HFFc6 (cell line): ENCODE measurements around the gene KIAA0513. TPM values are rescaled to one million over a fixed set of nuclear protein-coding genes. Genes with fewer than 3 reads are reported as not detected.

Source experiments
- DNase-seq: peaks from one replicate; pipeline ENCODE4 v3.0.0-alpha.2; 2018
- H3K27ac Mint-ChIP-seq: 2 replicates; pipeline ENCODE4 v1.8.0; 2020; ENCODE audit warnings: mild to moderate bottlenecking, mixed read lengths
- H3K27me3 Mint-ChIP-seq: 2 replicates; pipeline ENCODE4 v1.8.0; 2021; ENCODE audit warnings: mild to moderate bottlenecking, moderate library complexity, mixed read lengths; ENCODE audit not compliant: insufficient read depth
- H3K36me3 Mint-ChIP-seq: 2 replicates; pipeline ENCODE4 v1.8.0; 2021; ENCODE audit warnings: low read depth, mixed read lengths
- H3K4me1 Mint-ChIP-seq: 2 replicates; pipeline ENCODE4 v1.8.0; 2020; ENCODE audit warnings: low read depth, mixed read lengths
- H3K4me3 Mint-ChIP-seq: 2 replicates; pipeline ENCODE4 v1.8.0; 2020; ENCODE audit warnings: mild to moderate bottlenecking, moderate library complexity, mixed read lengths
- H3K9me3 Mint-ChIP-seq: 2 replicates; pipeline ENCODE4 v1.8.0; 2020; ENCODE audit warnings: mild to moderate bottlenecking, mixed read lengths
- long read RNA-seq: library from polyadenylated mRNA; unstranded; transcript quantifications from one replicate; pipeline ENCODE4 v2.0.0, GENCODE V29; 2019
- total RNA-seq, 6 experiments: library from RNA; stranded (reverse); fragmentation: NEBNext Ultra II Directional; extraction: Animal tissue kit (Norgen Biotek cat#: 25700); gene quantifications; 2 replicates in 1 of 6; 3 replicates in 5 of 6; pipeline ENCODE4 v1.2.3, GENCODE V29; 2021
- TF ChIP-seq, protein P1 (sequence below): fragments of 200-600 bp; sonication (generic); IDR thresholded peaks from 2 replicates; pipeline ENCODE4 v1.5.0; 2021; ENCODE audit warnings: antibody characterized with exemption, mild to moderate bottlenecking

The KIAA0513 gene, protein sequence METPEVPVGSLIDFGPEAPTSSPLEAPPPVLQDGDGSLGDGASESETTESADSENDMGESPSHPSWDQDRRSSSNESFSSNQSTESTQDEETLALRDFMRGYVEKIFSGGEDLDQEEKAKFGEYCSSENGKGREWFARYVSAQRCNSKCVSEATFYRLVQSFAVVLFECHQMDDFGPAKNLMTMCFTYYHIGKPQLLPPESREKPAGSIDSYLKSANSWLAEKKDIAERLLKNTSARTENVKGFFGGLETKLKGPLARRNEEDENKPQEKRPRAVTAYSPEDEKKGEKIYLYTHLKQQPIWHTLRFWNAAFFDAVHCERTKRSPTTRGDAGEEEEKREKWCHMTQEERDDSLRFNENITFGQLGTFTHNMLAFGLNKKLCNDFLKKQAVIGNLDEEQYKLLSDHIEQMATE
- 10 to 100 TPM; 12.5 to 15.4 (median 13.8) TPM for total RNA-seq
- long read RNA-seq, full-length matches to known transcripts: 1 of 4 reads
- long read RNA-seq, partial matches to known transcripts: 1 of 4 reads
- long read RNA-seq, other reads (novel, unspliced or antisense): 2 of 4 reads

DNA sequence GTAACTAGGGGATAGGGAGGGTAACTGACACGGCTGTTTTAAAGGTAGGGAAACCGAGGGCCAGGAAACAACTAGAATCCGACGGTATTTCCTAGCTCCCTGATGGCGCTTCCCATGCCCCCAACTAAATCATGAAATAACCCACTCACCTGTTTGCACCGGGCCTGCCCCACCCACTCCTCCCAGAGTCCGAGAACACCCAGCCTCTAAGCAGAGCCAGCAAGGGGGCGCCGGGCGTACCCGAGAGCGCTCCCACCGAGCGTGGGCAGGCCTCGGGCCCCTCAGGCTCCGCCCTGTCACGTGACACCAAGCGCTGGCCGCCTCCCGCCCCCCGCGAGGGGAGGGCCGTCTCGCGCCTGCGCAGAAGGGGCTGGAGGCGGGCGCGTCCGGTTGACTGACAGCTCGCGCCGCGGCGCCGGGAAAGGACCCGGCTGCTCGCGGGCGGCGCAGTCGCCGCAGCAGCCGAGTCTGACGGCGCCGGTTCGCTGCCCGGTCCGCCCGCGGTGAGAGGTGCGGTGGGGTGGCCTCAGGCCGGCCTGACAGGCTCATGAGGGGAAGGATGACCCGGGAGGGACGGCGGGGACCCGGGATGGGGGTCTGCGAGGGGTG is at the start of gene KIAA0513:
Gene KIAA0513, plus strand, starts transcription at position 447 of the 609 bp plus-strand sequence. CDS start 39,277 bp downstream, outside the sequence.
- H3K9me3 Mint-ChIP-seq: no peaks in the 10 kb centered on the region
- H3K36me3 Mint-ChIP-seq: peaks cover 5% of the 10 kb centered on the region; the same call in 1 of the 2 replicates
- H3K27me3 Mint-ChIP-seq: peaks cover 6% of the 10 kb centered on the region; the same call in 1 of the 2 replicates
- peaks cover 40% of the 10 kb centered on the region for H3K4me1 Mint-ChIP-seq
- peak within 1 kb of the TSS; percentile 94 for H3K27ac Mint-ChIP-seq
- H3K4me3 Mint-ChIP-seq: peak within 1 kb of the TSS; percentile 92
- TF ChIP-seq, protein P1, sequence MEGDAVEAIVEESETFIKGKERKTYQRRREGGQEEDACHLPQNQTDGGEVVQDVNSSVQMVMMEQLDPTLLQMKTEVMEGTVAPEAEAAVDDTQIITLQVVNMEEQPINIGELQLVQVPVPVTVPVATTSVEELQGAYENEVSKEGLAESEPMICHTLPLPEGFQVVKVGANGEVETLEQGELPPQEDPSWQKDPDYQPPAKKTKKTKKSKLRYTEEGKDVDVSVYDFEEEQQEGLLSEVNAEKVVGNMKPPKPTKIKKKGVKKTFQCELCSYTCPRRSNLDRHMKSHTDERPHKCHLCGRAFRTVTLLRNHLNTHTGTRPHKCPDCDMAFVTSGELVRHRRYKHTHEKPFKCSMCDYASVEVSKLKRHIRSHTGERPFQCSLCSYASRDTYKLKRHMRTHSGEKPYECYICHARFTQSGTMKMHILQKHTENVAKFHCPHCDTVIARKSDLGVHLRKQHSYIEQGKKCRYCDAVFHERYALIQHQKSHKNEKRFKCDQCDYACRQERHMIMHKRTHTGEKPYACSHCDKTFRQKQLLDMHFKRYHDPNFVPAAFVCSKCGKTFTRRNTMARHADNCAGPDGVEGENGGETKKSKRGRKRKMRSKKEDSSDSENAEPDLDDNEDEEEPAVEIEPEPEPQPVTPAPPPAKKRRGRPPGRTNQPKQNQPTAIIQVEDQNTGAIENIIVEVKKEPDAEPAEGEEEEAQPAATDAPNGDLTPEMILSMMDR: no peak
- peak; percentile 80 for DNase-seq

DNA sequence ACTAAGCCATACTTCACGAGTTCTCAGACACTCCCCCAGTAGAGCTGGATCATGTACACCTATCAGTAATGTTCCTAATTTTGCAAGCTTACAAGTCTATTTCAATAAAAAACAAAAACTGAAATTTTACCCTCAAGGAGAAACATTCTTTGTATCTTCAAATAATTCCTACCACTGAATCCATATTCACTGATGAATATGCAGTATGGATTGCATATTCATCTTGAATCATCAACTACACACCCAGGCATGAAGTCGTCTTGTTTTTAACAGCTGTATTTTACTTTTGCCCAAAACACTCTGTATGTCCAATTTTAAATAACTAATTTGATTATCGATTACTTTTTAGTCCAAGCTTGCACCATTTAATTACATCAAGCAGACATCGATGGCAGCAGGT is 48.1 kb upstream of the KIAA0513 start:
- H3K27ac Mint-ChIP-seq: peak overlapping the region; percentile 50
- H3K36me3 Mint-ChIP-seq: peaks cover 62% of the 10 kb centered on the region
- DNase-seq: no peak
- peaks cover 54% of the 10 kb centered on the region for H3K4me1 Mint-ChIP-seq
- H3K4me3 Mint-ChIP-seq: peak overlapping the region; percentile 34; the same call in 1 of the 2 replicates
- peaks cover 4% of the 10 kb centered on the region for H3K27me3 Mint-ChIP-seq
- TF ChIP-seq, protein P1: no peak
- no peaks in the 10 kb centered on the region for H3K9me3 Mint-ChIP-seq

DNA sequence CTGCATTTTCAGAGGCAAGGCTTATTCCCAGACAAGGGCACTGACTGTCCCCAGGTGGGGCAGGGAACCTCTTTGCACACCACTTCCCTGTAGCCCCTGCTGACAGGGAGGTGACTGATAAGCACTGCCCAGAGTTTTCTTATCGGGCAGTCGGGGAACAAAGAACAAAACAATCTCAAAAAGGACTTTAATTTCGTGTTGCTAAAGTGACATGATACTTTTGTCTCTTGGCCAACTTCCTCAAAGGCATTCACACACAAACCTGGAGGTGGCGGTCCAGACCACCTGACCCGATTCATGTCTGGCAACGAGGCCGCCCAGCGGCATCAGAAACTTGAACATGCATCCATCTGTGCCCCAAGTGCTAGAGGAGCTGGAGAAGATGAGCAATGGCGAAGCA is 45.2 kb upstream of the KIAA0513 start:
- Mint-ChIP-seq H3K4me1 (peaks cover 75% of the 10 kb centered on the region), H3K27ac (peak overlapping the region; percentile 56)
- TF ChIP-seq, protein P1: no peak

DNA sequence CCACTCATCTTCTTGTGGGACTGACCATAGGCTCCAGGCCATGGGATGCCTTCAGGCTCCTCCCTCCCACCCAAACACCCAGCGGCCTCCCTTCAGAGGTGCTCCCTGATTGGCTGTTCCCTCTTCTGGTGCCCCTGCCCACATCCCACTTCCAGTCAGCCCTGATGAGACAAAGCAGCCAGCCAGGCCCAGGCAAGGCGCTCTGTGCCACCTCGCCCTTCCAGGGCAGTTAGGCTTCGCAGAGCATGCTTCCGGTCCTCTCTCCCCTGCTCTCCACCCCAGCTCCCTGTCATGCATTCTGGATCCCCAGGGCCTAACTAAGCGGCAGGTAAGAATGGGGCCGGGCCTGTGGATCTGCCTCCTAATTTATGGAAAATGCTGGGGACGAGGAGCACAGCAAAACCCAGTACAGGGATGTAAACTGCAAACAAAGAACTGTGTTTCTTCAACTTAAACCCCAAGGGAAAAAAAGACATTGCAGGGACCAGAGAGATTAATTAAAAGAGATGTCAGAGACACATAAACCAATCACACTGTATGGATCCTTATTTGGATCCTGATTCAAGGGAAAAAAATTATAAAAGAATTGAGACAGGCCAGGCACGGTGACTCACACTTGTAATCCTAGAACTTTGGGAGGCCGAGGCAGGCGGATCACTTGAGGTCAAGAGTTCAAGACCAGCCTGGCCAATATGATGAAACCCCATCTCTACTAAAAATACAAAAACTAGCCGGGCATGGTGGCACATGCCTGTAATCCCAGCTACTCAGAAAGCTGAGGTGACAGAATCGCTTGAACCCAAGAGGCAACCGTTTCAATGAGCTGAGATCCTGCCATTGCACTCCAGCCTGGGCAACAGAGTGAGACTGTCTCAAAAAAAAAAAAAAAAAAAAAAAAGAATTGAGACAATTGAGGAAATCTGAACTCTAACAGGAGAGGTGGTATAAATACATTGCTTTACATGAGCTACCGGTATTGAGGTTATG is 42.2 kb upstream of the KIAA0513 start:
- peak overlapping the region; percentile 87 for H3K27ac Mint-ChIP-seq
- peak; percentile 89 for DNase-seq
- peak overlapping the region; percentile 54 for H3K4me3 Mint-ChIP-seq
- H3K9me3 Mint-ChIP-seq: no peaks in the 10 kb centered on the region
- TF ChIP-seq, protein P1: no peak
- H3K4me1 Mint-ChIP-seq: peaks cover 51% of the 10 kb centered on the region
- peaks cover 4% of the 10 kb centered on the region; the same call in 1 of the 2 replicates for H3K27me3 Mint-ChIP-seq
- H3K36me3 Mint-ChIP-seq: peaks cover 69% of the 10 kb centered on the region

More for the DNA sequence above, 45.2 kb upstream of the KIAA0513 start:
- no peak overlapping the region for H3K4me3 Mint-ChIP-seq
- H3K36me3 Mint-ChIP-seq: peaks cover 67% of the 10 kb centered on the region
- no peak for DNase-seq
- H3K9me3 Mint-ChIP-seq: no peaks in the 10 kb centered on the region
- peaks cover 3% of the 10 kb centered on the region; the same call in 1 of the 2 replicates for H3K27me3 Mint-ChIP-seq
